Erythroblast (primary cell): ENCODE results near the gene LSS.
A peak's percentile ranks its signal among the peaks of the same experiment; 100 is the strongest.
"Not testable (repeated sequence)": the region's sequence is repeated elsewhere in the genome, so short reads cannot be mapped to it uniquely, and the experiment has no call there.

Source experiments
- DNase-seq, 2 experiments: peaks; one replicate each; lab custom pipeline; 2025; lab: John Stamatoyannopoulos, UW
- GATA1 ChIP-seq: IDR thresholded peaks from 2 replicates; pipeline ENCODE4 v1.6.1; 2011; ENCODE audit warnings: low read depth, mild to moderate bottlenecking, control low read depth, low read length, moderate library complexity
- POLR2A ChIP-seq: IDR thresholded peaks from 2 replicates; pipeline ENCODE4 v1.6.1; 2011; ENCODE audit warnings: mild to moderate bottlenecking, low read length

Gene LSS

GRCh38 chr21:46188226-46189212 lies 40.1 kb downstream of the LSS start:
- peak in 1 of 2 experiments; percentile 36 for DNase-seq
- TF ChIP-seq GATA1 (no peak), POLR2A (no peak)

- TF ChIP-seq GATA1 (no peak), POLR2A (no peak)
- DNase-seq, result no peak
These were observed 40.8 kb downstream of the LSS start for GRCh38 chr21:46187814-46188213.

- TF ChIP-seq GATA1 (no peak), POLR2A (no peak)
- DNase-seq, result no peak
These were observed 41.3 kb downstream of the LSS start for GRCh38 chr21:46187261-46187660.

- DNase-seq, result no peak
These were observed 42.9 kb downstream of the LSS start for GRCh38 chr21:46185716-46186115.

GRCh38 chr21:46184625-46185555 lies 43.7 kb downstream of the LSS start:
- no peak for TF ChIP-seq GATA1
- TF ChIP-seq POLR2A, result no peak
- DNase-seq, result peak; percentile 53 to 56

More at GRCh38 chr21:46185716-46186115, 42.9 kb downstream of the LSS start:
- TF ChIP-seq POLR2A, result no peak
- TF ChIP-seq GATA1, result no peak

- TF ChIP-seq POLR2A, result no peak
- DNase-seq, result peak; percentile 39 to 53
These were observed 44.5 kb downstream of the LSS start, which contains the start of gene SPATC1L for GRCh38 chr21:46183910-46184624. Gene SPATC1L (minus strand): TSS chr21:46184459. CDS start chr21:46182816, 1,643 bp downstream.

- DNase-seq, result not testable (repeated sequence)
These were observed 45.2 kb downstream of the LSS start for GRCh38 chr21:46183337-46183909.

- TF ChIP-seq GATA1 (no peak), POLR2A (no peak)
- DNase-seq, result no peak
These were observed 45.8 kb downstream of the LSS start for GRCh38 chr21:46182548-46183336.

- TF ChIP-seq GATA1, result no peak
- no peak for TF ChIP-seq POLR2A
- DNase-seq, result no peak
These were observed 46.5 kb downstream of the LSS start for GRCh38 chr21:46181953-46182547.

GRCh38 chr21:46181436-46181835 lies 47.1 kb downstream of the LSS start:
- no peak for DNase-seq
- TF ChIP-seq POLR2A (no peak), GATA1 (no peak)

GRCh38 chr21:46180778-46181391 lies 47.7 kb downstream of the LSS start:
- no peak for DNase-seq

More at GRCh38 chr21:46180778-46181391, 47.7 kb downstream of the LSS start:
- no peak for TF ChIP-seq POLR2A
- TF ChIP-seq GATA1, result no peak
